Measurements from ENCODE around the gene GMDS.
"Not testable (repeated sequence)": the region's sequence is repeated elsewhere in the genome, so short reads cannot be mapped to it uniquely, and the experiment has no call there.

GMDS gene

DNA sequence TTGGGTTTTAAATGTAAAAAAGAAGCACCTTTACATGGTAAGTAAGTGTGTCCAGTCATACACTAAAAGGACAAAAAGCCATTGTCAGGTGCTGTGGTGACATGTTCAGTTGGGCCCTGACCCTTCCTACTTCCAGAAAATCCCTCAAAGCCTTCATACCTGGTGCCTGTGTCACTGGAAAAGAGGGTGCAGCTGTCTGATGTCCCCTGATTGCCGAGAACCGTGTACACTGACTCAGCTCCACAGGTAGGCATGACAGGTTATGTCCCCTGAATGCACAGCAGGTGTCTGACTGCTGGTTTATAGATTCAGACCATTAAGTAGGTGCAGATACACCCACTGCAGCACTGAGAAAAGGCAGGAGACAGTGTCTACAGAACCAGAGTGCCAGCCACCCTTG, 536.6 kb downstream of the GMDS start:
- DNase-seq (ENCODE audit: low read depth) = no peak

DNA sequence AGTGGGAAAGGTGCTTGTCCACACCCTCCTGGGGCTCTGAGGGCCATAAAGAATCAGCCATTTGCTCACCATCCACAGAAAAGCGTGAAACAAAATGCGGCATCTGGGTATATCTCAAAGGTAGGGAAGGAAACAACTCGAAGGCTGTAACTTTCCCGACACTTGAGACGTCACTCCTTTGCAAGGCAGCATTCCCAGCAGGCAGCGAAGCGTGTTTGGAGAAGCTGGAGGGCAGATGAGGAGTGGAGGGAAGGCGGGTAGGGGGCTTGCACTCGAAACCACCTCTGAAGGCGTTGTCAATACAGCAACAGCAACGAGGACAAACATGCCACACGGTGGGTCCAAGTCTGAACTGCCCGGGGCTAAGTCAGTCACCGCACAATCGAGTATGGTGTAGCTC, 537.3 kb downstream of the GMDS start:
- no peak for DNase-seq (ENCODE audit: low read depth)

DNA sequence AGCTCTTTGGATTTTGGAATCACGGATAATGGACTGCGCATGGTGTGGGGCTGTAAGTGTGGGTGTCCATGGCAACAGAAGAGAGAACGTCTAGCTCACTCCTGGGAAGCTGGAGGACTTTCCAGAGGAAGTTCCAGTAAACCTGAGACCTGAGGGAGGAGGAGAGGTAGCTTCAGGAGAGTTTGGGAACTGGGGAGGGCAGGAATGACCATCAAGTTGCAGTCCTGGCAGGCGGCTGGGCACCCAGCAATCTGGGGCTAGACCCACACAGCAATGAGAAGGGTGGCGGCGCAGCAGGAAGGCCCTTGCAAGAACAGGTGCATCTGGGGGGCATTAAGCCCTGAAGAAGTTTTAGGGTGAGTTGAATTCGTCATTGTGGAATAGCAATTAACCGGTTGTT, 539.8 kb downstream of the GMDS start:
- no peak for DNase-seq (ENCODE audit: low read depth)

DNA sequence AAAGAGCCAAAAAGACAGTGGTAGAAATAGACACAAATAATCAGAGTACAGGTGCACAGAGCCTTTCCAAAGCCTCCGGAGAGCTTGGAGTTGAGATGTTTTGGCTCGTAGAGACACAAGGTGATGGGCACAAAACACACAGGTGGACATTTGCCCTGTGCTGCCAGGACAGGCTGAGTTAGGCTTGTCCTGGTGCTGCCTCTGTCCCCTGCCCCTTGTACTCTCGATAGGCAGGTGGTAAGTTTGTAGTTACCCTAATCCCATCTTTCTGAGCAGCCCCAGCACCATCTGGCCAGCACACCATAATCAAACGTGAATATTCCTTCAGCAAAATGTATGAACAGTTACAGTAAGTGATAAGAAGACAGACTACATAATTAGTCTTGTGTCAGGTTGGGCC, 540.2 kb downstream of the GMDS start:
- DNase-seq (ENCODE audit: low read depth) = no peak

DNA sequence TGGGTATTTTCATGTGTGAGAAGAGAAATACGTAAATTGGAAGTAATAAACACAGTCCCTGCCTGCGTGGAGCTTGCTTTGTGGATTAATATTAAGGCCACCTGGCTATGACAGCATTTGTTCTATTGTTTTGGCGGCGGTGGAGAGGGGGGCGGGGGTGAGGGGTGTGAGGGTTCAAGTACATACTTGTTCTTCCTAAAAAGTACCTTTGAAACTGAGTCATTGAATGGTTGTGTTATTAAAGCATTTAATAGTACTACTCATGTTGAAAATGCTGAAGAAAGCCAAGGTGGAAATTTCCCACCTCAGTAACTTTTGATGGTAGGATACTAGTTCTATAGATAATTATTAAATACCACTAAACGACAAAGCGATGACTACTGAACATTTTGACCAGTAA, 540.7 kb downstream of the GMDS start:
- DNase-seq (ENCODE audit: low read depth) = no peak

DNA sequence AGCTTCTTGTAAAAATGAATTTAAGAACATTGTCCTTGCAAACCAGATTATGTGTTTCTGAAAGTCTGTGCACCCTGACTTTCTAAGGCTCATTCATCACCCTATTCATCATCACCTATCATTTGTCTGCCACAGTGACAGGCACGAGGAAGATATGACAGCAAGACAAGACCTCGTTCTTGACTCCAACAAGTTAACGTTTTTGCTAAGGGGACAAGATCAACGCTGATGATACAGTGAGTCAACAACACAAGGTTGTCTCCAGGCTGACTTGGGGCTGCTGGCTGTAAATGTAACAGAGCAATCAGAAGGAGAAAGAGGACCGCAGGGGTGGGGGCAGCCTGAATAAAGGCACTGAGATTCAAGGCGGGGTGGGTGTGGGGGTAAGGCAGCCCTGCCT, 541.5 kb downstream of the GMDS start:
- no peak for DNase-seq (ENCODE audit: low read depth)

DNA sequence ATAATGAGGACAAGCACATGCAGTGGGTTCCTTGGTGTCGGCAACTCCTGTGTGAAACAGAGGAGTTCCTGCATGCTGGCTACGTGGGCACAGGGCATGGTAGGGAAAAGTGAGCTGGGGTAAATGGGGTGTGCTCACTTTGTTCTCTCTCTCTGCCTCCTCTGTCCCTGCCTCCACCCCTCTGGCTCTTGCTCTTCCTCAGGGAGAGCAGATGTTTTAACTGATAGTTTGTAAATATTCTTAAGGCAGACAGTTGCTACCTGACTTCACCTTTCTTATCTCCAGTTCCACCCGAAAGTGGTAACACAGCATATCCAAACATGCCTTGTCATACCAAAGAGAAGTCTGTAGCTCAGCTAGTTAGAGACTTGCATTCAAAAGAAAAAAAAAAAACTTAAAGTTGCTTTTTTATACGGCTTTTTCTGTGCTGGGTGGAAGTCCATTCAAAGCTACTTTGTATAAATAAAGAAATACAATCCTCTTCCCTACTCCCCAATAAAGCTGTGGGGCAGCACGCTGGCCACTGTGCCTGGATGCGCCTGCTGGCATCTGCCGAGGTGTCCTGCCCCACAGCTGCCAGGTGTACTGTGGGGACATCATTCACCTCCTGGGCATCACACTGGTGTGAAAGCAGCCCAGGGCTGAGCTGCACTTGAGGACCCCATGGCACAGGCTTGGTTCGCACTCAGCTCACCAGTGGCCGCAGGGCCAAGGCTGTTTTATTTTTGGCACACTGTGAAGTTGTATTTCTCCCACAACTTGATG, 542.1 kb downstream of the GMDS start:
- no peak for DNase-seq (ENCODE audit: low read depth)

DNA sequence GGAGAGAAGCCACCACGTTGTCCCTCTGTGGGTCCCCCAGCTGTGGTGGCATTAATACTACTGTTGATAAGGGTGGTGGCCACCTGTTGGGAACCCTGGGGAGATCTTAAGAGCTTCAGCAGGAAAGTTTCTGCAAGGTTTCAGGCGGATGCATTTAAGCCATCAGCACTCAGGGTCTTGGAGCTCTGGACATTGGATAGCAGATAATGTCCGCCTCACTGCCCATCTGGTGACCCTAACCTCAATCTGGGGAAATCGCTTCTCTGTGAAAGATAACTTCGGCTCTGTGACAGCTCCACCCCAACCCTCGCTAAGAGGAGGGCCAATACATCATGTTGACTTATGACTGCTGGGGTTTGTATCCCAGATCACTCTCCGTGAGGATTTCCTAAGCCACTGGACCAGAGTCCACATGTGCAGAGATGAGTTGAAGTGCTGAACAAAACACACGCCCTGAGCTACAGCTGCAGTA, 542.8 kb downstream of the GMDS start:
- peak; percentile 9 for DNase-seq (ENCODE audit: low read depth)

DNA sequence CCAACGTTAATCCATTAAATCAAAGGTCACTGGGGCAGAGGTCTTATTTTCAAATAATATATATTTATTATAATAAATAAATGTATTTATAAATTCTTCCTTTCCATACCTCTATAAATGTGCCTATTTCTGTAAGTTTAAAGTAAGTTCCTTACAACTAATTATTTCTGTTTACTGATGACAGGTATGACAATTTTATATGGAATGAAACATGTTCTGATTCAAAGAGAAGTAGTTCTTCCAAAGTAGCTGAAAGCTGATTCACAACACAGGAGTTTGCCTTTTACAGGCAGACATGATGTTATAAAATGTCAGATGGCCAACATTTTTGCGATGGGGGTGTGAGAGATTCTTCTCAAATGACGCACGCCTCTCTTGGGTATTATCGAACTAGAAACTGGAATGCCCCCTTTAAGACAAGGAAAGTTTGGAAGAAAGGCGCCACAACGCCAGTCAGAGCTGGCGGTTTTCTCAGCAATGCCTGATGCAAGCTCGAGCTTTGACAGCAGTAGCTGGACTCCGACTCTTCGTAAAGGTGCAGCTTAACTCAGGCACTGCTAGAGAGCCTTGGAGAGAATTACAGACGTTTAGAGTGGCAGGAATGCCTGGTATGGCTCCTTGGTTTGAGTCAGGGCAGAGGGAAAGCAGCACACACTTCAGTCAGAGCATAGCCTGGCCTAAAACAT, 543.6 kb downstream of the GMDS start:
- peak; percentile 97 for DNase-seq (ENCODE audit: low read depth)

DNA sequence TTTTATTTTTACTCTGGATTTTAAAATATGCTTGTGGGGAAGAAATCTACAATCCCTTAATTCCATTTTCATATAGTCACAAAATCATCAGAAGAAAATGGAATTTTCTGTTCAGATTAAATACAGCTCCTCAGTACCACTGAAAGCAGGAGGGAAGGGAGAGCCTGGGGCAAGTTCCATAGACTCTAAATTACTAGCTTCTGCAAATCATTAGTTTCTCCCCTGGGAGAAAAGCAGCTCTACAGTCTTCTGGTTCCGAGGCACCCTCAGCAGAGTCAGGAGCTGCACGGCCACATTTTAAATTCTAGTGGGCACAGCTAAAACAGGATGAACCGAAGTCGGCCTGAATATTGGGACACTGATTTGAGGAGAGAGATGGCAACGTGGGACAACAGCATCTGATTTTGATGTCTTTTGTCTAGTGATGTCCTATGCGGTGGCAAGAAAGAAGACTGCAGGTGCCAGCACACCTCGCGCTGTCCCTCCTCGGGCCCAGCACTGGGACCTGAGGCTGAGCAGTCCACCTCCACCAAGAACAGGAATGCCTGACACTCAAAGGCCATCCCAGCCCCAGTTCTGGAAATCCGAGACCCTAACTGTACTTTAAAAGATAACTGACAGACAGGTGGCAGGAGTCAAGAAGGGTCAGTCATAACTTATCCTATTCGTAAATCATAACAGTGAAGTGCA, 545.0 kb downstream of the GMDS start:
- peak; percentile 52 for DNase-seq (ENCODE audit: low read depth)

DNA sequence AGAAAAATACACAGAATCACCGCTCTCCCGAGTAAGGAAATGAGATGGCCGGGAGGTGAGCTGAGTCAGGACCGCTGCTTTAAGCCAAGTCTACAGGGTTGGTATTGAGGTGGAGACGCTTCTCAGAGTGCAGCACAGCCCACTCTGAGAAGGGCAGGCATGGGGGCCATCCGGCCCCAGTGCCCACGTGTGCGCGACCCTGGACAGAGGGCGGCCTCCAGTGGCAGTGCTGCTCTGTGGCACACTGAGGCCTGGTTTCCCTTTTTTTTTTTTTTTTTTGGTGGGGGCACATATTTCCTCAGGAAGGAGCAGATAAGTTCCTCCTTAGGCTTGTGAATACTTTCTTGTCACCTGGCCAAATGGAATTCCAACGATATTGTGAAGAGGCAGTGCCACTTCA, 546.9 kb downstream of the GMDS start:
- no peak for DNase-seq (ENCODE audit: low read depth)

DNA sequence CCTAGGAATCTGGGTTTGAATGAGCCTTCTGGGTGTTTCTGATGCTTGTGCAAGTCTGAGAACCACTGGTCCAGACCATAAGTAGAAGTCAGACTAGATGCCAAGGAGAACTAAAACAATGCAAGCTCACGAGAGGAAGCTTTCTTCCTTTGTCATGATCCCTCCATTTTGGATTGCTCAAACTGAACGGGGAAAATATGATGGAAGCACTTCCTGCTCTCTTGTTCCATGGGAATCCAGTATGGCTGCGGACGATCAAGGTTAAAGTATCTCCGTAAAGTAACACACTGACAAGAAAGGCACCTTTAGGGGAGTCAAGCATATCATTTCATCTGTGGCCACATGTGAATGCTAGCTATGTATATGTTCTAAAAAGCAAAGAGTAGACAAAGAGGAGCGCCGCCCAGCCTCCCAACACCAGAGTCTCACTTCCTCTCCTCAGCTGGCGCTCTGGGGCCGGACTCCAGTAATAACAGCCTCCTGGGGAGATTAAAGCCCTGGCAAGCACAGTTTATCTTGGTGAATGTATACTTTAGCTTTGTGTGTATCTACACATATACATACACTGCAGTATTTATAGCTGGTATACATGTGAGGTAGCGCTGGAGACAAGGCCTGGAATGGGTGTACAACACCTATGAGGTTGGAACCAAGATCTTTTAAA, 547.6 kb downstream of the GMDS start:
- DNase-seq (ENCODE audit: low read depth) = no peak

DNA sequence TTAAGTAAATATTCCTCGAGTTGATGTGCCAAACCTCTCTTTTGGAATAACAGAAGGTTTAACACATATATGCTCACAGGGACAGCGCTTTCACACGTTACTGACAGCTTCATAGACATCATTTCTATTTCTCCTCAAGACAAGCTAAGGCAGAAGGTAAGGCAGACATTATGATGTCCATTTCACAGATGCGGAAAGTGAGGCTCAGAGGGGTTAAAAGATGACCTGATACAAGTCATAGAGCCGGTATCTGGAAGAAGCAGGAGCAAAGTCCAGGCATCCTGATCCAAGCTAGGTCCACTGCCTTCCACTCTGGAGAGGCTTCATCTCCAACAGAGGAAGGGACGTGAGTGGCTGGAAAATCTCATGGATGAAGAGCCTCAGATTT, 548.9 kb downstream of the GMDS start:
- no peak for DNase-seq (ENCODE audit: low read depth)

DNA sequence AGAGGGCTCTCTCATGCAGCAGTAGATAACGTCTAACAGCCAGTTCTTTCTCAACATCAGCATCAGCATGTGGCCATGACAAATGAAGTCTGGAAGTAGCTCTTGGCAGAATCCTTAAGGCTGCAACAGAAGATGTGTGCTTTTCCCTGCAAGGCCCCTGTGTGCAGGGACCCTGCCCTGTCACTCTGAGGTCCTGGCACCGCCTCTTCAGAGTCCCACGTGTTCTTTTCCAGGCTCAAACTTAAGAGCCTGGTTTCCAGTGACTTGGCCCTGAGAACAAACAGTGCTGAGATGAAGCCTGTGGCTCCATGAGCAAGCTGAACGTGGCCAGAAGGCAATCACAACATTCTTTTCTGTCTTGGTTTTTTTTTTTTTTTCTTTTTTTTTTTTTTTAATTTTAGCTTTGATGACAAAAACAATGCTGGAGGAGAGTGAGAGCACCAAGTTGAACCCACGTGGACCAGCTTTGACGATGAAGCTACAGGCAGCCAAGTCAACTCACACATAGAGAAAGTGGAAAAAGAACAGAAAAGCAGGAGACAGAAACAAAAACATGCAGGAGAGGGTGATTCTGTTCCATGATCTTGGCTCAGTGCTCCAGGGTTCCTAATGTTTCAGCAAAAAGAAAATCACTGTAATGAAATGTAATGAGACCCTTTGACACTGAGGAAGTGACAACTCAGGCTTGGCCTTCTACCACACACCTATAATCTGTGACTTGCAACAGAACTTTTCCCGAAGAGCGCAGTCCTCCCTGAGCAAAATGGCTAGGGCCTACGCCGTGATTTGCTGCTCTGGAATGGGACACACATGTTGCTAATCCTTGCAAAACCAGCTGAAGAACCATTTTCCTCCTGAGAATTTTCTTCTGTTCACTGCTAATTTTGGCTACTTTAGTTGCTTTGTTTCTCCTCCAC, 549.6 kb downstream of the GMDS start:
- DNase-seq (ENCODE audit: low read depth) = peak; percentile 56

DNA sequence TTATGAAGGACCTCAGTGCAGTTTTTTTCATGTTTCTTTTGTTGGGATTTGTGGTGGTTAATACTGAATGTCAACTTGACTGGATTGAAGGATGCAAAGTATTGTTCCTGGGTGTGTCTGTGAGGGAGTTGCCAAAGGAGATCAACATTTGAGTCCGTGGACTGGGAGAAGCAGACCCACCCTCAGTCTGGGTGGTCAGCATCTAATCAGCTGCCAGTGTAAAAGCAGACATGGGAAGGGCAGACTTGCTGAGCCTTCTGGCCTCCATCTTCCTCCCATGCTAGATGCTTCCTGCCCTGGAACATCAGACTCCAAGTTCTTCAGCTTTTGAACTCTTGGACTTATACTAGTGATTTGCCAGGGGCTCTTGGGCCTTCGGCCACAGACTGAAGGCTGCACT, 553.6 kb downstream of the GMDS start:
- DNase-seq (ENCODE audit: low read depth) = not testable (repeated sequence)

DNA sequence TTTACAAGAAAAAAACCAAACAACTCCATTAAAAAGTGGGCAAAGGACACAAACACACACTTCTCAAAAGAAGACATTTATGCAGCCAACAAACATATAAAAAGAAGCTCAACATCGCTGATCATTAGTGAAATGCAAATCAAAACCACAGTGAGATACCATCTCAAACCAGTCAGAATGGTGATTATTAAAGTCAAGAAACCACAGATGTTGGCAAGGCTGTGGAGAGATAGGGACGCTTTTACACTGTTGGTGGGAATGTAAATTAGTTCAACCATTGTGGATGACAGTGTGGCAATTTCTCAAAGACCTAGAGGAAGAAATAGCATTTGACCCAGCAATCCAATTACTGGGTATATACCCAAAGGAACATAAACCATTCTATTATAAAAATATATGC, 554.7 kb downstream of the GMDS start:
- not testable (repeated sequence) for DNase-seq (ENCODE audit: low read depth)

DNA sequence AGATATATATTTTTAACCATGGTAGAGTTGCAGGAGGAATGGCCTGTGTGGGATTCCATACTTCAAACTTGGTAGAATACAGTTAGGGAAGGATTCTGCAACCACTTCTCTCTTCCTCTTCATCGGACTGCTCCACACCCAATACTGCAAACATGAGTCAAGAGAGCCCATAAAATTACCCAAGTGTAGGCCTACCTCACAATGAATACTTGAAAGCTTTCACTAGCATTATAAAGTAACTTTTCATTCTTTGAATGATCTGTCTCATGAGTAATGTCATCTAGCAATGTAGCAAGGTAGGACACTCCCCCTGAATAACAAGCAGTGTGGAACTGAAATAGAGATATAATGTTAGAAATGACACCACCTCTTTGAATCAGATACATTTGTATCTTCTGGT, 556.3 kb downstream of the GMDS start:
- peak; percentile 63 for DNase-seq (ENCODE audit: low read depth)

DNA sequence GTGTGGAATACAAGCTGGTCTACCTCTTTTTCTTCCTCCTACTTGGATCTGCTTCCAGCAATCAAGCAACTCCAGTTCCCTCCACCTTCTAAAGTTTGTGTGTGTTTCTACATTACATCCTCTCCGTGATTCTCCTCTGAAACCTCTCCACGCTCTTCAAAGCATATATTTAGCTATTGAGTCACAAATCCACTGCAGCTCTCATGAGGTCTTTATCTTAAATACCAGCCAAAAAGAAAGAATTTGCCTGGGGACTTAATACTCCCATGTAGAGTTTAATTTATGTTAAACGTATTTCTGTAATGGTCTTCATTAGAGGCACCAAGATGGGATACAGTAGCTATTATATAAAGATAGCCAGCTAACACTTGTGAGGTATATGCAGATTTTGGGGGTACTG, 557.0 kb downstream of the GMDS start:
- peak; percentile 65 for DNase-seq (ENCODE audit: low read depth)

DNA sequence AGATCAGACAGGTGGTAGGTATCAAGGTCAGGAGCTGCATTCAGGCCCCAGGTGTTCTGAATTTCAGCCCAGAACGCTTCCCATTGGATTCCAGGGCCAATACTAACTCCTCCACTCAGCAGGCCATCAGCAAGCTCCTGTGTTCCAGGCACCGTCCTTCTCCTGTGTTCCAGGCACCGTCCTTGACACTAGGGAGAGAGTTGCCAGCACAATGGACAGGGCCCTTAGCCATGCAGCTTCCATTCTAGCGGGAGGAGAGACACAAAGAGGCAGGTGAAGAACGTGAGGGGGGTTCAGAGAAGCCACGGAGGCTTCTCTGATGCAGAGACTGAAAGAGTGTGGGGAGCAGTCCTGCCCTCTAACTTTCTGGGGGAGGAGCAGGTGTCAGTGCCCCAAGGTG, 558.0 kb downstream of the GMDS start:
- no peak for DNase-seq (ENCODE audit: low read depth)

DNA sequence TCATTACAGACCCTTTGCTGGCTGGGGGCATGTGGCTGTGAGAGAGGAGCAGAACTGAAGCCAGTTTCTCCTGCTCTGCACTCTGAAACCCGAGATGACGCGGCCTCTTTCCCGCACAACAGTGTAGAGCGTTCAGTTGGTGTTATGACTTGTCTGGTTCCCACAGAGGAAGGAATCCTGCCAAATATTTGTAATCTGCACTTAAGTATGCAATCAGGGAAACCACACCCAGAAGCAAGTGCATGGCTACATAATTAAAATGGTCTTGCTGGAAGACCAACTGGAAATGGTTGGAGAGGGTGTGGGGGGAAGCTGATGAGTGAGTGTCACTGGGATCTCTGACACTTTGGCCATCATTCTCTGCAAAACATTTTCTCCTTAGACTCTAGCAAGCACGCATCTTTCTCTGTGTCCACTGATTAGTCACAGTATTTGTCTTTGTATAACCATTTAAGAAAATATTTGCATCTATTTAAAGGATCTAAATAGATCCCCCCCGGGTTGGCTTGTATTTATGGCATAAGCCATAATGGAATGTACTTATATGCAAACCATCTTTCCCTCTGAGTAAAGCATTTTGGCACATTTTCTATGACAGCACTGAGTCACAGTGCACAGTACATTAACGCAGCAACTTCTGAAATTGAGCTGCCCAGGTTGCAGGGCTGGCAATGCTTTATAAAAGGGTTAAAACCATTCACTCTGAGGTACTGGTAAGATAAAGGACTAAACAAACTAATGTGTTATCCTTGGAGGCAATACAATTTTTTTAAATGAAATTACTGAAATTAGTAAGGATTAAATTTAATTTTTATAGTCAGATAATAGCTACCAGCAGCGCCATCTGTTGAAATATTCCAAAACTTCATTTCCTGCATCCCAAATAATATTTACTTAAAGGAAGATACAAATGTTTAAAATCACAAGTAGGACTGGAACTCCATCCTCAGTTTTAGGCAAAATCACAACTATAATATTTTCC, 559.0 kb downstream of the GMDS start:
- peak; percentile 100 for DNase-seq (ENCODE audit: low read depth)

Data from EH (cell line).